Measurements from ENCODE around the gene MAD1L1.

The MAD1L1 gene

DNA sequence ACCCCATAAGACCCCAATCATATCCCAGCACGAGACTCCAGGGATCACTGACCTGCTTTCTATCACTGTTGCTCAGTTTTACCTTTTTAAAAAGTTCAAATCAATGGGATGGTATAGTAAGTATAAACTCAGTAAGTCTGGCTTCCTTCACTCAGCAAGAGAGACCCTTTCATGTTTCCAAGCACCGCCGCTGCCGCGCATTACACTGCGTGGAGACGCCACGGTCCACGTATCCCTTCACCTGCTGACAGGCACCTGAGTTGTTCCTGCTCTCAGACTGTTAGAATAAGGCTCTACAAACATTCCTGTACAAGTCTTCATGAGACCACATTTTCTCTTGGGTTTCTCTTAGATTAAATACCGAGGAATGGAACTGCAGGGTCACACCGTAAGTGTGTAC lies 28.3 kb downstream of the MAD1L1 start:
- peaks cover 7 to 82% of the 10 kb centered on the region in 2 experiments; a peak in 2 of 3 replicates for H3K36me3 ChIP-seq (ENCODE audit: control insufficient read depth in 2 of 2, insufficient read depth in 1 of 2, low read length in 2 of 2)
- TF ChIP-seq ZNF623 (tag by site-specific recombination; IDR thresholded peaks at IDR 0.05) (no peak), ZNF350 (tag by site-specific recombination; IDR thresholded peaks at IDR 0.05) (no peak), ZNF114 (tag by site-specific recombination; IDR thresholded peaks at IDR 0.05) (no peak), ZNF292 (tag by site-specific recombination; IDR thresholded peaks at IDR 0.05; ENCODE audit: borderline replicate concordance, low read depth) (no peak), ZNF776 (tag by site-specific recombination; IDR thresholded peaks at IDR 0.05; ENCODE audit: borderline replicate concordance) (no peak), ZBTB20 (tag by site-specific recombination; IDR thresholded peaks at IDR 0.05) (no peak)
- TF ChIP-seq, protein P1, sequence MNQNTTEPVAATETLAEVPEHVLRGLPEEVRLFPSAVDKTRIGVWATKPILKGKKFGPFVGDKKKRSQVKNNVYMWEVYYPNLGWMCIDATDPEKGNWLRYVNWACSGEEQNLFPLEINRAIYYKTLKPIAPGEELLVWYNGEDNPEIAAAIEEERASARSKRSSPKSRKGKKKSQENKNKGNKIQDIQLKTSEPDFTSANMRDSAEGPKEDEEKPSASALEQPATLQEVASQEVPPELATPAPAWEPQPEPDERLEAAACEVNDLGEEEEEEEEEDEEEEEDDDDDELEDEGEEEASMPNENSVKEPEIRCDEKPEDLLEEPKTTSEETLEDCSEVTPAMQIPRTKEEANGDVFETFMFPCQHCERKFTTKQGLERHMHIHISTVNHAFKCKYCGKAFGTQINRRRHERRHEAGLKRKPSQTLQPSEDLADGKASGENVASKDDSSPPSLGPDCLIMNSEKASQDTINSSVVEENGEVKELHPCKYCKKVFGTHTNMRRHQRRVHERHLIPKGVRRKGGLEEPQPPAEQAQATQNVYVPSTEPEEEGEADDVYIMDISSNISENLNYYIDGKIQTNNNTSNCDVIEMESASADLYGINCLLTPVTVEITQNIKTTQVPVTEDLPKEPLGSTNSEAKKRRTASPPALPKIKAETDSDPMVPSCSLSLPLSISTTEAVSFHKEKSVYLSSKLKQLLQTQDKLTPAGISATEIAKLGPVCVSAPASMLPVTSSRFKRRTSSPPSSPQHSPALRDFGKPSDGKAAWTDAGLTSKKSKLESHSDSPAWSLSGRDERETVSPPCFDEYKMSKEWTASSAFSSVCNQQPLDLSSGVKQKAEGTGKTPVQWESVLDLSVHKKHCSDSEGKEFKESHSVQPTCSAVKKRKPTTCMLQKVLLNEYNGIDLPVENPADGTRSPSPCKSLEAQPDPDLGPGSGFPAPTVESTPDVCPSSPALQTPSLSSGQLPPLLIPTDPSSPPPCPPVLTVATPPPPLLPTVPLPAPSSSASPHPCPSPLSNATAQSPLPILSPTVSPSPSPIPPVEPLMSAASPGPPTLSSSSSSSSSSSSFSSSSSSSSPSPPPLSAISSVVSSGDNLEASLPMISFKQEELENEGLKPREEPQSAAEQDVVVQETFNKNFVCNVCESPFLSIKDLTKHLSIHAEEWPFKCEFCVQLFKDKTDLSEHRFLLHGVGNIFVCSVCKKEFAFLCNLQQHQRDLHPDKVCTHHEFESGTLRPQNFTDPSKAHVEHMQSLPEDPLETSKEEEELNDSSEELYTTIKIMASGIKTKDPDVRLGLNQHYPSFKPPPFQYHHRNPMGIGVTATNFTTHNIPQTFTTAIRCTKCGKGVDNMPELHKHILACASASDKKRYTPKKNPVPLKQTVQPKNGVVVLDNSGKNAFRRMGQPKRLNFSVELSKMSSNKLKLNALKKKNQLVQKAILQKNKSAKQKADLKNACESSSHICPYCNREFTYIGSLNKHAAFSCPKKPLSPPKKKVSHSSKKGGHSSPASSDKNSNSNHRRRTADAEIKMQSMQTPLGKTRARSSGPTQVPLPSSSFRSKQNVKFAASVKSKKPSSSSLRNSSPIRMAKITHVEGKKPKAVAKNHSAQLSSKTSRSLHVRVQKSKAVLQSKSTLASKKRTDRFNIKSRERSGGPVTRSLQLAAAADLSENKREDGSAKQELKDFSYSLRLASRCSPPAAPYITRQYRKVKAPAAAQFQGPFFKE (tag by site-specific recombination; IDR thresholded peaks at IDR 0.05; ENCODE audit: borderline replicate concordance) = no peak
- no peak overlapping the region for H3K27ac ChIP-seq (ENCODE audit: extremely low read depth, low read depth, low read length)
- H3K4me1 ChIP-seq (ENCODE audit: control insufficient read depth, insufficient read depth, low read length) = no peaks in the 10 kb centered on the region
- H3K4me3 ChIP-seq (ENCODE audit: low read depth, low read length) = no peak overlapping the region
- ChIA-PET CTCF (interaction anchor here (1.1 to 1.4 kb wide), 2 partner anchors 9 to 106 kb away, joined by 3 read pairs; no protein-coding TSS in a partner anchor), POLR2A (no interaction called here)
- no peaks in the 10 kb centered on the region for H3K9me3 ChIP-seq (ENCODE audit: control insufficient read depth, insufficient read depth, low read depth, low read length)

- ChIA-PET POLR2A (no interaction called here), CTCF (interaction anchor here (1.2 kb wide), 1 partner anchor 23 kb away, joined by 3 read pairs; no protein-coding TSS in a partner anchor)
- no peak overlapping the region for H3K27ac ChIP-seq (ENCODE audit: extremely low read depth, low read depth, low read length)
- H3K9me3 ChIP-seq (ENCODE audit: control insufficient read depth, insufficient read depth, low read depth, low read length) = no peaks in the 10 kb centered on the region
- peaks cover 7 to 82% of the 10 kb centered on the region in 2 experiments; a peak in 2 of 3 replicates for H3K36me3 ChIP-seq (ENCODE audit: control insufficient read depth in 2 of 2, insufficient read depth in 1 of 2, low read length in 2 of 2)
- no peak for TF ChIP-seq SCRT2 (tag by site-specific recombination; IDR thresholded peaks at IDR 0.05)
- no peak for TF ChIP-seq ZNF549 (tag by site-specific recombination; IDR thresholded peaks at IDR 0.05)
- no peak for TF ChIP-seq ZBTB44 (tag by site-specific recombination; IDR thresholded peaks at IDR 0.05)
- TF ChIP-seq, protein P2, sequence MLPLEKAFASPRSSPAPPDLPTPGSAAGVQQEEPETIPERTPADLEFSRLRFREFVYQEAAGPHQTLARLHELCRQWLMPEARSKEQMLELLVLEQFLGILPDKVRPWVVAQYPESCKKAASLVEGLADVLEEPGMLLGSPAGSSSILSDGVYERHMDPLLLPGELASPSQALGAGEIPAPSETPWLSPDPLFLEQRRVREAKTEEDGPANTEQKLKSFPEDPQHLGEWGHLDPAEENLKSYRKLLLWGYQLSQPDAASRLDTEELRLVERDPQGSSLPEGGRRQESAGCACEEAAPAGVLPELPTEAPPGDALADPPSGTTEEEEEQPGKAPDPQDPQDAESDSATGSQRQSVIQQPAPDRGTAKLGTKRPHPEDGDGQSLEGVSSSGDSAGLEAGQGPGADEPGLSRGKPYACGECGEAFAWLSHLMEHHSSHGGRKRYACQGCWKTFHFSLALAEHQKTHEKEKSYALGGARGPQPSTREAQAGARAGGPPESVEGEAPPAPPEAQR (tag by site-specific recombination; IDR thresholded peaks at IDR 0.05) = no peak
- no peak for TF ChIP-seq RBAK (tag by site-specific recombination; IDR thresholded peaks at IDR 0.05)
- H3K4me3 ChIP-seq (ENCODE audit: low read depth, low read length) = no peak overlapping the region
- no peaks in the 10 kb centered on the region for H3K4me1 ChIP-seq (ENCODE audit: control insufficient read depth, insufficient read depth, low read length)
These were observed 28.9 kb downstream of the MAD1L1 start for GRCh38 chr7:2203766-2204300.

Measured in HEK293 (cell line).